Activated CD8-positive, alpha-beta memory T cell treated with anti-CD3 and anti-CD28 coated beads for 1 hour (primary cell): Measurements from ENCODE around the gene GH2.
A peak's percentile ranks its signal among the peaks of the same experiment; 100 is the strongest.
"Not testable (repeated sequence)": the region's sequence is repeated elsewhere in the genome, so short reads cannot be mapped to it uniquely, and the experiment has no call there.

Experiments used
- DNase-seq, 2 donors: peaks; one replicate each; pipeline ENCODE4 v3.0.0-alpha.2; 2020; ENCODE audit warnings: low read depth in 1 of 2; ENCODE audit errors: extremely low read depth in 1 of 2

GH2 gene

GRCh38 chr17:63874693-63875092 lies 7.1 kb downstream of the GH2 start:
- not testable (repeated sequence) for DNase-seq

- DNase-seq, result not testable (repeated sequence)
These were observed 7.6 kb downstream of the GH2 start for GRCh38 chr17:63874061-63874626.

DNA sequence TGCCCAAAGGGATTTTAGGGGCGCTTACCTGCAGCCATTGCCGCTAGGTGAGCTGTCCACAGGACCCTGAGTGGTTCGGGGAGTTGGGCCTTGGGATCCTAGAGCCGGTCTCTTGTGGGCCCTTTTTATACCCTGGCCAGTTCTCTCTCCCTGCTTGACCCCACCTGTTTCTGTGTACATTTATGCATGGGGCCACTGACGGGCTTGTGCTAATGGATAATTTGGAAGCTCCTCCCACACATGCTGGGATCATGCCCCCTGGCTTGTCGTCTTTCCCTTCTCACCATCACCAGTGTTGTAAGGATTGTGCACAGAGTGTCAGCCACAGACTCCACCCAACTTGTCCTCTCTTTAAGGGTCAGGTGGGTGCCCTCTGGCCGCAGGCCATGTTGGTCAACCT lies 8.2 kb downstream of the GH2 start, which contains the start of gene CSH2:
Gene CSH2, minus strand, starts transcription at position 101 of the 400 bp plus-strand sequence. Its CDS starts 63 bp downstream, at position 38.
- not testable (repeated sequence) for DNase-seq

DNA sequence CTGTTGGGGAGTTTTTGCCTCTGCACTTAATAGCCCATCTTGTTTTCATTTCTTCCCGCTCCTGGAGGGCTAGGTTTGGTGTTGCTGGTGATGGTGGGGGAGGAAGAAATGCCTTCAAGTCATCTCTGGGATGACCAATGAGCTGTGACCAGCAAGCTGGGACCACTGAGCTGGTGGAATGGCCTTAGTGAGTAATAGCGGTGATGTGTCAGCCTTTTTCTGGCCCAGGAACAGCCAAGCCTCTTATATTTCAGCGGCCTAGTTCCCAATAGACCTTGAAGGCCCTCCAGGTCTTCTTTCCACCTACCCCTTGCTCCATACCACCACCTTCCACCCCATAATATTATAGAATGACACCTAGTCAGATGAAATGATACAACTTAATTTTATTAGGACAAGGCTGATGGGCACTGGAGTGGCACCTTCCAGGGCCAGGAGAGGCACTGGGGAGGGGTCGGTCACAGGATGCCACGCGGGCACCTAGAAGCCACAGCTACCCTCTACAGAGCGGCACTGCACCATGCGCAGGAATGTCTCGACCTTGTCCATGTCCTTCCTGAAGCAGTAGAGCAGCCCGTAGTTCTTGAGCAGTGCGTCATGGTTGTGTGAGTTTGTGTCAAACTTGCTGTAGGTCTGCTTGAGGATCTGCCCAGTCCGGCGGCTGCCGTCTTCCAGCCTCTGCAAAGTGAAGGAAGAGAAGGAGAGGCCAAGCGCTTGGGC lies 9.9 kb downstream of the GH2 start:
- DNase-seq, result not testable (repeated sequence)

DNA sequence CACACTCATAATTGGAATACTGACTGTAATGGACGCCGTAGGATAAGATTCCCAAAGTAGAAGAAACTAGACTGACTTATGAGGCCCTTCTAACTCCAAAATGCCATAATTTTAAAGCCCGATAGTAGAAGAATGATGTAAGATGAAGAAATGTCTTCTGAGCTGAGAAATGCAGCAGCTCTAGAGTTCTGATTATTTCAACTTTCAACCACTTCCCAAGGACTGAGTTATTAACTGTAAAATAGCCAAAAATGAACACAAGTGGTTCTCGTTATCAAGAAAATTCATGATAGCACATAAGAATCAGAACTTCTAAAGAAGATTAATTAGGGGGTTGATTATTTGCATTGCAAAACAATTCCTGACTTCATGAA lies 11.5 kb downstream of the GH2 start:
- not testable (repeated sequence) for DNase-seq

- DNase-seq, result not testable (repeated sequence)
These were observed 12.1 kb downstream of the GH2 start for GRCh38 chr17:63869491-63870291.

- DNase-seq, result not testable (repeated sequence)
These were observed 15.1 kb downstream of the GH2 start for GRCh38 chr17:63866625-63867024.

DNA sequence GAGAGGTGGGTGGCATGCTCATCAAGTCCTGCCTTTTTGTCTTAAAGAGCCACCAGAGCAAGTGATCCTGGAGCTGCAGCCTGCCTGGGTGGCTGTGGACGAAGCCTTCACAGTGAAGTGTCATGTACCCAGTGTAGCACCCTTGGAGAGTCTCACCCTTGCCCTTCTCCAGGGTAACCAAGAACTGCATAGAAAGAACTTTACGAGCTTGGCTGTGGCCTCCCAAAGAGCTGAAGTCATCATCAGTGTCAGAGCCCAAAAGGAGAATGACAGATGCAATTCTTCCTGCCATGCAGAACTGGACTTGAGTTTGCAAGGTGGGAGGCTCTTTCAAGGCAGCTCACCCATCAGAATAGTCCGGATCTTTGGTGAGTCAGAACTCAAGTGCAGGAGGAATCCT lies 22.5 kb downstream of the GH2 start:
- DNase-seq, result no peak

DNA sequence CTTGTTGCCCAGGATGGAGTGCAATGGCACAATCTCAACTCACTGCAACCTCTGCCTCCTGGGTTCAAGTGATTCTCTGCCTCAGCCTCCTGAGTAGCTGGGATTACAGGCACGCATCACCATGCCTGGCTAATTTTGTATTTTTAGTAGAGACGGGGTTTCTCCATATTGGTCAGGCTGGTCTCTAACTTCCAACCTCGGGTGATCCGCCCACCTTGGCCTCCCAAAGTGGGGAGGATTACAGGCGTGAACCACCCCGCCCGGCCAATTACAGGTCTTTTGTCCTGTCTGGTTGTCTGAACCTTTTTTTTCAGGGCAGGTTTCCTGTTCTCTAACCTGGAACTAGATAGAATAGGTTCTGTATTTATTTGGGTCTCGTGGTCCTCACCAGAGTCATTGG lies 25.3 kb downstream of the GH2 start:
- DNase-seq, result not testable (repeated sequence)

DNA sequence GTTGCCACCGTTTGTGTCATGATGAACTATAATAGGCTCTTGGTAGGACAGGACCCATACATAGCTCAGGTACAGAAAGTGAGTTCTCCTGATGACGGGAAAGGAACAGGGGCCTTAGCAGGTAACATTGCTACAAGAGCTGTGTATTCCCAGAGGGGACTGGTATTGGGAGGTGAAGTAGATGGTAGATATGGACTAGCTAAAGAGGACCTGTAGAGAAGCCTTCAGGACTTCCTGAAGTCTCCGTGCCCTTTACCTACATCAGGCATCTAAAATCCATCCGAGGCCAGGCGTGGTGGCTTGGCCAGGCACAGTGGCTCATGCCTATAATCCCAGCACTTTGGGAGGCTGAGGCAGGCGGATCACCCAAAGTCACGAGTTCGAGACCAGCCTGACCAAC lies 26.6 kb downstream of the GH2 start:
- no peak for DNase-seq

GRCh38 chr17:63854709-63855108 lies 27.0 kb downstream of the GH2 start:
- no peak for DNase-seq

- no peak for DNase-seq
These were observed 28.5 kb downstream of the GH2 start for GRCh38 chr17:63853260-63853659.

DNA sequence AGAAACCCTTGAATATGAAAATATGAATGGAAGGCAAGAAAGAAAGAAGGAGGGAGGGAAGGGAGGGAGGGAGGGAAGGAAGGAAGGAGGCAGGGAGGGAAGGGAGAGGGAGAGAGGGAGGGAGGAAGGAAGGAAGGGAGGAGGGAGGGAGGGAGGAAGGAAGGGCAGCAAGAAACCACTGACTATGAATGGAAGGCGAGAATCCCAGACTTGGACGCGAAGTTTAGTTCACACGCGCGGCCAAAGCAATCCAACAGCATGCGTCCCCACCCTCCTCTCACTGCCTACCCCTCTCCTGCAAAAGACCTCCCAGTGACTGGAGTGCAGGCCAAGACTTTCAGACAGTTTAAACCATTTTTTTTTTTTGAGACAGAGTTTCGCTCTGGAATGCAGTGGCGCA lies 31.3 kb downstream of the GH2 start:
- no peak for DNase-seq

GRCh38 chr17:63848834-63849689 lies 32.7 kb downstream of the GH2 start:
- peak; percentile 85 to 92 for DNase-seq

GRCh38 chr17:63847525-63848249 lies 34.1 kb downstream of the GH2 start:
- DNase-seq, result no peak

DNA sequence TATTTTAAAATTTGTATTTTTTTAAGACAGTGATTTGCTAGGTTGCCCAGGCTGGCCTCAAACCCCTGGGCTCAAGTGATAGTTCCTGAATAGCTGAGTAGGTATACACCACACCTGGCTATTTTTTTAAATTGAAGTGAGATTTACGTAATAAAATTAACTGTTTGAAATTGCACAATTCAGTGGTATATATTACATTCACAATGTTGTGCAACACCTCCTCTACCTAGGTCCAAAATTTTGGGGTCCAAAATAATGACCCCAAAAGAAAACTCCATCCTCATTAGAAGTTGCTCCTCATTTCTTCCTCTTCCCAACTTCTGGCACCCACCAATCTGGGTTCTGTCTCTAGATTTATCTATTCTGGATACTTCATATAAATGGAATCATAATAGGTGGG lies 36.2 kb downstream of the GH2 start:
- no peak for DNase-seq

DNA sequence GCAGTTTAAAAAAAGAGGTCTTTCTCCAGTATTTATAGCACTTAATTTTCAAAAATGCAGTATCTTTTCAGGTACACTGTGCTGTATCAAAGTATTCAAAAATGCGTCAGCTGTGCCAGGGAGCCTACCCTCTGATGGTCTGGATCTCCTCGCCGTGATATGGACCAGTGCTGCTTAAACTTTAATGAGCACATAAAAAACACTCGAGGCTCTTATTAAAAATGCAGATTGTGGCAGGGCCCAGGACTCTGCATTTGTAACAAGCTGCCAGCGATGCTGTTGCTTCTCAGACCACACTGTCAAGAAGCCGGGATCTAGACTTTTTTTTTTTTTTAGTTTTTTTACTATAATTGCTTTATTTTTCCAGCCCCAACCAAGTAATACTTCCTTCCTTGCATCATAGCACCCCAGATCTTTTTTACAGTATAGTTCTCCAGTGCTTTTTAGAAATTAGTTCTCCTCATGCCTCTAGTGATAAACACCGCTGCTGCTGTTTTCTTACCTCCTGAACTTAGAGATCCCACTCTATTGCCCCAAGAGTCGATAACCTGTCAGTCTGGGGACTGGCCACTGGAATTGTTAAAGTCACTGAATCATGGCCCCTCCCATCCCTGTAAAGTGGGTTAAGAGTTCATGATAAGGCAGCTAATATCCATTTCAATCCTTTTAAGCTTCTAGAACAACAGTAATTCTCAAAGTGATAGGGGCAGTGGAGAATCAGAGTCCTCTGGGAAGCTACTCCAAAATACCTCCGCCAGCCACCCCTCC lies 37.6 kb downstream of the GH2 start:
- no peak for DNase-seq

DNA sequence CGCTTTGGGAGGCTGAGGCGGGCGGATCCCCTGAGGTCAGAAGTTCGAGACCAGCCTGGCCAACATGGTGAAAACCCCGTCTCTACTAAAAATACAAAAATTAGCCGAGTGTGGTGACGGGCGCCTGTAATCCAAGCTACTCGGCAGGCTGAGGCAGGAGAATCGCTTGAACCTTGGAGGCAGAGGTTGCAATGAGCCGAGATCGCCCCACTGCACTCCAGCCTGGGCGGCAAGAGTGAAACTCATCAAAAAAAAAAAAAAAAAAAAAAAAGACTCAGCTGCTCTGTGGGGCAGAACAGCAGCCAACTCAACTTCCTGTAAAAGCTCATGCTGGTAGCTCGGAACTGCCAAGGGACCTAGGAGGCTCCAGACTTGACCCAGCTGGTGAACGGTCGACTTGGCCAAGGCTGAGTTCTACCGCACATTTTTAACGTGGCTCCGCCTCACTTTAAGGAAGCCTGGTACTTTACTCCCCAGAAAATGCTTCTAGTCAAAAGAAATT lies 38.3 kb downstream of the GH2 start:
- DNase-seq, result not testable (repeated sequence)
